Ovary (tissue), 3 donors: ENCODE data around the gene PTX4.
A peak's percentile ranks its signal among the peaks of the same experiment; 100 is the strongest.

Experiments used
- POLR2A ChIP-seq: fragments of 450-650 bp; IDR thresholded peaks from one replicate; pipeline ENCODE4 v1.6.1; 2017; ENCODE audit warnings: antibody characterized with exemption, mild to moderate bottlenecking, moderate library complexity
- TF ChIP-seq, protein P1 (sequence below), 3 donors: fragments of 450-650 bp in 2 of 3; fragments of 200-600 bp in 1 of 3; IDR thresholded peaks; one replicate each; pipeline versions ENCODE4 v1.5.1 to v1.8.0; 2016 to 2022; ENCODE audit warnings: antibody characterized with exemption in 3 of 3, mild to moderate bottlenecking in 1 of 3
- donor health status: DM: no; HTN: no; CAD: no.

DNA sequence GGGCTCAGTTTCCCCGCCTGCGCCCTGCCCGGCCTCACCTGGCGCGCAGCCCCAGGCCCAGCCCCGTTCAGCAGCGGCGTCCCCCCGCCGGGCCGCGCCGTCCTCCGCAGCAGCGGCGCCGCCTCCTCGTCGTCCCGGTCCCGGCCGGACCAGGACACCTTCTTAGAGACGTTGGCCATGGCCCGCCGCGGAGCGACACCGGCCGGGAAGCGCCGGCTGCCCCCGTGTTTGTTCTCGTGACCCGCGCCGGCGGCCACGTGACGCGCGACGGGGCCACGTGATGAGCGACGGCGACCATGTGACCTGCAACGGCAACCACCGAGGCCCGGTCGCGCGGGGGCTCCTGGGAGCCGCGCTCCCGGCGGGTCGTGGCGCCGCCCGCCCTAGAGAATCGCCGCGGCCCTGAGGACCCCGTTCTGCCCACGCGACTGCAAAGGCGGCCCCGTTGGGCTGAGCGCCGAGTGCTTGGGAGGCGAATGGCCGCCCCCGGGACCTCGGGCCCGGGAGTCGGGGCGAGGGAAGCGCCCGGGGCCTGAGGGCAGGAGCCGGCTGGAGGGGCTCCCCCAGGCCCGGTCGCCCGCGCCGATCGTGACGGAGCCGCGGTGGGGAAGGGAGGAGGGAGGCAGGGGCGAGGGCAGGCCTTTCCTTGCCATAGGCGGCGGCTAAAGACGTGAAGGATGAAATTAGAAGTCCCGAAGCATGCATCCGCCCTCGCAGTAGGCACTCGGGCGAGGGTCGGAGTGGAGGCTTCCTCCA lies 13.8 kb downstream of the PTX4 start, which contains the start of gene CLCN7:
- TF ChIP-seq, protein P1, sequence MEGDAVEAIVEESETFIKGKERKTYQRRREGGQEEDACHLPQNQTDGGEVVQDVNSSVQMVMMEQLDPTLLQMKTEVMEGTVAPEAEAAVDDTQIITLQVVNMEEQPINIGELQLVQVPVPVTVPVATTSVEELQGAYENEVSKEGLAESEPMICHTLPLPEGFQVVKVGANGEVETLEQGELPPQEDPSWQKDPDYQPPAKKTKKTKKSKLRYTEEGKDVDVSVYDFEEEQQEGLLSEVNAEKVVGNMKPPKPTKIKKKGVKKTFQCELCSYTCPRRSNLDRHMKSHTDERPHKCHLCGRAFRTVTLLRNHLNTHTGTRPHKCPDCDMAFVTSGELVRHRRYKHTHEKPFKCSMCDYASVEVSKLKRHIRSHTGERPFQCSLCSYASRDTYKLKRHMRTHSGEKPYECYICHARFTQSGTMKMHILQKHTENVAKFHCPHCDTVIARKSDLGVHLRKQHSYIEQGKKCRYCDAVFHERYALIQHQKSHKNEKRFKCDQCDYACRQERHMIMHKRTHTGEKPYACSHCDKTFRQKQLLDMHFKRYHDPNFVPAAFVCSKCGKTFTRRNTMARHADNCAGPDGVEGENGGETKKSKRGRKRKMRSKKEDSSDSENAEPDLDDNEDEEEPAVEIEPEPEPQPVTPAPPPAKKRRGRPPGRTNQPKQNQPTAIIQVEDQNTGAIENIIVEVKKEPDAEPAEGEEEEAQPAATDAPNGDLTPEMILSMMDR (IDR thresholded peaks at IDR 0.05), result no peak
- TF ChIP-seq POLR2A, result peak; percentile 87
